GM19025 (cell line): Measurements from ENCODE around the gene CENPP.

ENCODE experiments used
- ATAC-seq: cut with Tn5 transposase; IDR thresholded peaks from one replicate; pipeline ENCODE4 v1.9.1; 2021; ENCODE audit warnings: mild to moderate bottlenecking, low read depth, moderate library complexity; ENCODE audit not compliant: unreplicated experiment

The CENPP gene

DNA sequence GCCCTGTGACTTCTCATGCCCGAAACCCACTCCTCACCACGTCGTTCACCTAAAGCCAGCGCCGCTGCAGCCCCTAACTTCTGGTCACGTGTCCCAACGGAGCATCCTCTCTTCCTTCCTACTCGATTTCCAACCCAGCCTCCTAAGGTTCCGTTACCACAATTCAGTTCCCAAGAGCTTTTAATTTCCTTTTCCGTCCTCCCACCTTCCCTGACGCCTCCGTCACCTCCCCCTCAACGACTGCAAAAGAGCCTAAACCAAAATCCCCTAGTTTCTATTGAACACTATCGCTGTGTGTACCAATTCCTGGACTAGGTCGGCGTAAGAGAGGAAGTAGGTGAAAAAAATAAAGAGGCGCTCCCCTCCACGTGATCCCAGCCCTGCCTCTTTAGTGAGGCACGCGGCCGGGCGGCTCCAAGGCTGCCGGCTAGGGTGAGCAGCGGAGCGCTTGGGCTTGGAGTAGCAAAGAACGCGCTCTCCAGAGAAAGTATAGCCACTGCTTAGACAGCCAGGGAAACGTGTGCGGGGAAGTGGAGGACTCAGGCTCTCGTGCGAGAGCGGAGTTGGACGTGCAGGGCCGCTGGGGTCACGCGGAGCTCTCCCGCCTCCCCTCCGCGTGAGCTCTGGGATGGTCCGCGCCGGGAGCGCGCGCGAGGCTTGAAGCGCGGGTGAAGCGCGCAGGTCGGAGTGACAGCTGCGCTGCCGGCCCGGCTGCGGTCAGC, at the start of gene CENPP, which contains the start of gene NOL8:
Gene CENPP, plus strand, starts transcription at position 685 of the 722 bp plus-strand sequence.
Gene NOL8, minus strand, starts transcription at position 82 of the 722 bp plus-strand sequence. CDS start 1,189 bp downstream, outside the sequence.
- peak; percentile 94 for ATAC-seq

DNA sequence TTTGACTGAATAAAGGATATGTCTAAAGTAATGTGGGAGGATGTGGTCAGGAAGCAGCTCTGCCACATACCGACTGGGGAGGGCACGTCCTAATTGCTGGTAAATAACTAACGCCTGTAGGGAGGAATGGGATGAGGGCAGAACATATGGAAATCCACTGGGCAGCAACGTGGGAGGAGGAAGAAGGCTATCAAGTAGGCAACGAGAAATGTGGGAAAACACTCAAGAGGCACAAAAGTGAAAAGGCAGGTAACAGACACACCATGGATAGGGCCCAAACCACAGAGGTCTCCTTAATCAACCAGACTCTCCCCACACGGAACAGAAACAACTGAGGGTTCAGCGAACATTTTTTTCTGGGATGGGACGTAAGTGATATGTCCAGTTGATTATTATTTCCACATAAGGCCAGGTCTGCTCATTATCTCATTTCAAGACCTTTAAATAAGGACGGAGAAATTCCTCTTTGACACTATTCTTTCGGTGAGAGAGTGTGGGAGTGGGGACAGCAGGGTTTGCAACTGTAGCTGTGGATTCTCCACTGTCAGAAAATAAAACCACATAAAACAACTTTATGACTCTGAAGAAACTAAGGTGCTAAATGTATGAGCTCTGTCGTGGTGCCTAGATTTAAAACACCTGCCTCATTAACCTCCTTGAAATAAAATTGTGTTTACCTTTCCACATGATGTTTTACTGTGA, 49.3 kb upstream of the CENPP start:
- ATAC-seq = no peak

DNA sequence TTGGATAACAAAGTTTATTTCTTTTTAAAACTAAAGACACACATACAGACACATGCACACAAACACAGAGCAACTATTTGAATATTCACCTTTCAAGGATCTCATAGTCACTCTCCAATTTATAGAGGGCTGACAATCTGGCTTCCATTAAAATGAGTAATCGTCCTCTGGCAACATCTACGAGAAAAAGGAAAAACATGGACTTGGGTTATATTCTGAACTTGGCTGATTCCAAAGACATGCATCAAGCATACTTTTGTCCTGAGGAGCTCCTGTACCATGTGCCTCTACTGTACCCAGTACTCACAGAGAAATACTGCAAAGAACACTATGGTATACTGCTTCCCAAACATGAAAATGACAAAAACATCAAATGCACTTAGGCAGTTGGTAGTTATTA, 47.6 kb upstream of the CENPP start:
- ATAC-seq = no peak

DNA sequence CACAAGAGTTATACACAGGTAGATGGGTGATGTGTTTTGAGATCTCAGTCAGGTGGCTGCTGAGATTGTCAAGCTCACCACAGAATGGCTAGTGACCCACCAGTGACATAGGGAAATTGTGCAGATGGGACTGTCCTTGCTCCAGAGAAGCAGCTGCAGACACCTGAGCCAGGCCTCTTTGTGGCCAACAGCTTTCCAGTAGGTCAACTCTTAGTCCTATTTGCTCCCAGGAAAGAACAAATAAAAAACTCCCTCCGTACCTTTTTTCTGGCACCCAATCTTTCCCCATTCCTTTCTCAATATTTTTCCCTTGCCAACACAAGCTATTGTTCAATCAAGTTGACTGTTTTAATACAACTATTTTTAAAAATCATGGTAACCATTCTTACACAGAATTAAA, 46.5 kb upstream of the CENPP start:
- ATAC-seq = no peak

DNA sequence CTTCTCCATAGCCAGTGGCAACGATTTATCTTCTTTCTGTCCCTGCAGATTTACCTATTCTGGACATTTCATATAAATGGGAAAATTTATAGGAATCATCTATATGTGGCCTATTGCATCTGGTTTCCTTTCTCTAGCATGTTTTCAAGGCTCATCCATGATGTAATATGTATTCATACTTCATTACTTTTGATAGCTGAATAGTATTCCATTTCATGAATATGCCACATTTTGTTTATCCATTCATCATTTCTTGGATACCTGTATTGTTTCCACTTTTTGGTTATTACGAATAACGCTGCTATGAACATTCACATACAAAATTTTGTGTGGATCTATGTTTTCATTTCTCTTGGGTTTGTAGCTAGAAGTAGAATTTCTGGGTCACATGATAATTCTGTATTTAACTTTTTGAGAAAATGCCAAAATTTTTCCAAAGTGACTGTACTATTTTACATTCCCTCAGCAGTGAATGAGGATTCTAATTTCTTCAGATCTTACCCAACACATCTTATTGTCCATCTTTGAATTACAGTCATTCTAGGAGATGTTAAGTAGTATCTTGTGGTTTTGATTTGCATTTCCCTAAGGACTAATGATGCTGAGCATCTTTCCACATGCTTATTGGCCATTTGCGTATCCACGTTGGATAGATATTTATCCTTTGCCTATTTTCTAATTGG, 35.9 kb upstream of the CENPP start:
- ATAC-seq = no peak

DNA sequence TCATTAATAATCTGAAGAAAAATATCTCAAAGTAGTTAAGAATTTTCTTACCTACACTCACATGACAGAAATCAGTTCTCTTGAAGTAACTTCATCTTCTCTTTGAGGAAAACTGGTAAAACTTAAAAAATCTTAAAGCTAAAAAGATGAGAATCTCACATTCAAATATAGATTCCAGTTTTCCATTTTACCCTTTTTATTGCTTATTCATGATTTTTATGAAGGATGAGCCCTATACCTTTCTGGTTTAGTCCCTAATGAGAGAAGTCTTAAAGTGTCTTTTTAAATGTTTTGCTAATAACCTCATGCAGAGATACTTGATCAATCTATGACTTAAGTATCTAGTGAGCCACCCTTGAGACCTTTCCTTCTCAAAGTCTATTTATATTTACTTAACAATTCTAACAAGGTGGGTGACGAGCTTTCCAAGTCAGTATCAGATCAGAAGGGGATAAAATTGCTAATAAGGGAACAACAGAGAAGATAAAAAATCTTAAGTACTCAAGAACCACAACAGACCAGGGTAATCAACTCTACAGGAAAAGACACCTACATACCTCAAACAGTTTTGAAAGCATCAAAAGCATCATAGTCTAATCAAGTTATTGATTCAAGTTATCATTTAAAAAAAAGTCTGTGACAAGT, 34.8 kb upstream of the CENPP start:
- ATAC-seq = no peak

DNA sequence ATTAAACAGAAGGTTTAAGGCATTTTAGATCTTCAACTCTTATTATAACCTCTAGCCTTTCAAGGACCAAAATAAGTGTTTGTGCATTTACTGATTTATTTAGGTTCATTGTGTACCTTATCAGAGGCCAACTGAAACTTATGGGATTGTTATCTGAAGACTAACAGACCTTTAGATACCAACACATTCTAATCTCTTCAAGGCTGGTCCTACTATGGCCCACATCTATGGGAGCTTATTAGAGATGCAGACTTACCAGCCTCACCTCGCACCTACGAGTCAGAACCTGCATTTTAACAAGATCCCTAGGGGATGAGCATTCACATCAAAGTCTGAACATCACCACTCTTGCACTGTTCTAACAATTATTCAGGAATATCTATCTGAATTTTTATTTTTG, 34.2 kb upstream of the CENPP start:
- no peak for ATAC-seq

DNA sequence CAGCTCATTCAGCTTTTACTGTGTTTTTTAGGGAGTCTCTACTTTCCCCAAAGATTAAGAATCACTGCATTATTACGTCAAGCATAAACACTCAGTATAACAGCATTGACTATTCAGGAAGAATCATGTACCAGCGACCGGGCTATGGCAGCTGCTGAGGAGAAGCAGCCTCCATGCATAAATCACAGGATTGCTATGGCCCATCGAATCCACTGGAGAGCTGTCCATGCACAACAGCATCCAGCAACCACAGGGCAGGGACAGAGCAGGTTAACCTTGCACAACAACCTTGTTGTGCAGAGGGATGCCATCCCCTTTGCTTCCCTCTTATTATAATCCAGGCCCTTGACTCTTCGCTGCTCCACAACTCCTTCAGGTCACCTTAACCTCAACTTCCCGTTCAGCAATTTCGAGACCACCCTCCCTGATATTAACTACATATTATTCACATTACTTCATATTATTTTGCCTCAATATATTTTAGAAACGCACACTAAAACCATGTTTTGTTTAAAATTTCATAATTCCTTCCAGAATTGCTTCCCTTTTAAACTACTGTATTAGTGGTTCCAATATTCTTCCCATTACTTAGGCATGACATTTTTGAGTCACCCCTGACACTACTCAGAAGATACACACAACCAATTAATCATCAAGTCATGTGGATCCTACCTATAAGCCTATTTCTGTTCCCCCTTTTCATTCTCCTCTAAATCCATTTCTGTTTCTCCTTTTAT, 33.2 kb upstream of the CENPP start:
- ATAC-seq = no peak

DNA sequence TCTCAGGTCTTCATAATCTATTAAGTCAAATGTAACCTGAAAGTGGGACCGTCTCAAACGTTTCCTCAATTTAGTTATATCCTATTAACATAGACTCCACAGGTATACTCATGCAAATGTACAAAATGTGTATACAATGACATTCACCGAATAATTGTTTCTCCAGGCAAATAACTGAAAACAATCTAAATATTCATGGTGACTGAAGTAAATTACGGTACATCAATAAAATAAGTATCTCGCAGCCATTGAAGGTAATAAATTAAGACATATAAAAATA, 32.7 kb upstream of the CENPP start:
- ATAC-seq = no peak

DNA sequence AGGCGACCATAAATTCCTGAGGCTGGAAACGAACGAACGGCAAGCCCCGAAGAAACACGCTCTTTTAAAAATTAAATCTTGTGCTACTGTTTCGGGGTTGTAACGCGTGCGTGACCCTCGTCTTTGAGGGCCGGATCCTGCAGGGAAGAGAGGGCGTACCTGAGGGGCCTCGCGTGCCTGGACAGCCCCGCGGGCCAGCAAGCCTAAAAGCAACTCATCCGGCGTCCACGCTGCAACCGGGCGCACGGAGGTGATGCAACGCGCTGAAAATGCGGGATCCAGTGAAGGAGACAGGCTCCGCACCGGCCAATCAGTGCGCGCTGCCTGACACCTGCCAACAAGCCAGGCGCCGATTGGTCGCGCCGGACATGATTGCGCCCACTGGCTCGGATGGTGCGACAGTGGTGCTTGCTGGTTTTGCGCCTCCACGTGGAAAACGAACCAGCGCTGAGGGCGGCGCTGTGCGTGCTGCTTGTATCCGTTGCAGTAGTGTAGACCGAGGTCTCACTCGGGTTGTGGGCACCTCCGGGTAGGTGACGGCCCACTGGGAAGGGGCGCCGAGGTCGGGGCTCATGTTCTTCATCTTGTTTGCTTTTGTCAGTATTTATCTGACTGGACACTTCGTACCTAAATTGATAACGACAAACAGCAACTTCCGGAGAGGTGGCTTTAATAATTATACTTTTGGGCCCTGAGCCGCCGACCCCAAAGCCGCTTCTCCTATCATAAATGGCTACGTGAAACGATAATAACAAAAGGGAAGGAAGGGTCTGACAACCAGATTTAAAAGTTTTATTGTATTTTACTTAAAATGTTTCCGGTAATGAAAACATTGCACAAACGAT, 32.1 kb upstream of the CENPP start, which contains the start of gene IARS1:
Gene IARS1, minus strand, starts transcription at position 246 of the 845 bp plus-strand sequence. CDS start 4,278 bp downstream, outside the sequence.
- peak; percentile 97 for ATAC-seq

DNA sequence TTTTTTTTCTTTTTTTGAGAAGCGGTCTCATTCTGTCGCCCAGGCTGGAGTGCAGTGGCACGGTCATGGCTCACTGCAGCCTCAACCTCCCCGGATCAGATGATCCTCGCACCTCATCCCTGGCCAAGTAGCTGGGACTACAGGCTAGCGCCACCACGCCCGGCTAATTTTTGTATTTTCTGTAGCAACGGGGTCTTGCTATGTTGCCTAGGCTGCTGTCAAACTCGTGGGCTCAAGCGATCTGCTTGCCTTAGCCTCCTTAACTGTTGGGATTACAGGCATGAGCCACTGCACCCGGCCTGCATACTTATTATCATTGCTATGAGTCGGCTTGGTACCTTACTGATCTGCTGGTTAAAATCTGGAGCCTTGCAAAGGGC, 31.5 kb upstream of the CENPP start:
- no peak for ATAC-seq

DNA sequence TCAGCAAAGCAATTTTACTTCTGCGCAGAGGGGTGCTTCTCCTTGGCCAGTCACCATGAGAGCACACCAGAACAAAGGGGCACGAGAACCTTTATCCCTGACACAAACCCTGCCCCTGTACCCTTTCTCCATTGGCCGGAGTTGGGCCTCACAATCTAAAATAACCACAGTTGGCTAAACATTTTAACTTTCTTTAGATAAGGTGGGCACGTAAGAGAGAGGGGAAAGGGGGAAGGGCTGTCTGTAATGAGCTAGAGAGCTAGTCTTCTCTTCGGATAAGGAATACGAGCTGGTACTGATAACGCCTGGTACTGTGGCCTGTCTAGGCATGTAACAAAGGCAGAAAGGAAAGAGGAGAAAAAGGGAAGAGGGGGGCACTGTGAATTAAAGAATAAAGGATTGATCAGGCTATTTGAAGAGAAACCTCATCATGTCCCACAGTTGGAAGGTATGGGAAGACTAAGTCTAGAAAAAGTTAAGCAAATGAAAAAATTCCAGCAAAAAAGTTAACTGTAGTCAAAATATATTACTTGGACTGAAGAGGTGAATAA, 30.4 kb upstream of the CENPP start:
- ATAC-seq = no peak

DNA sequence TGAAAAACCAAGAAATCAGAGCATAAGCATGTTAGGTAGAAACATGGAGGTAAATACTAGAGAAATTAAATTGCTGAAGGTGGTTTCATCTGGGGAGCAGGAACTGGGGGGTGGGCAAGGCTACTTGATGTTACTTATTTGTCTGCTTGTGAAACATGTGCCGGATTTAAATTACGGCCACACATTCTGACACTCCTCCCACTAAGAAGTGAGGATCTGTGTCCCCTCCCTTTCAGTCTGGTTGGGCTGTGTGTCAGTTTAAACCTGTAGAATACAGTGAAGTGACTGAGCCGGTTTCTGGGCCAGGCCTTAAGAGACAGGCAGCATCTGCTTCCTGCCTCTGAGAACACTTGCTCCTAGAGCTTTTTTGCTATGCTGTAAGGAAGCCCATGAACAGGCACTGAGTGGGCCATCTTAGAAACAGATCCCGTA, 29.9 kb upstream of the CENPP start:
- ATAC-seq = no peak

DNA sequence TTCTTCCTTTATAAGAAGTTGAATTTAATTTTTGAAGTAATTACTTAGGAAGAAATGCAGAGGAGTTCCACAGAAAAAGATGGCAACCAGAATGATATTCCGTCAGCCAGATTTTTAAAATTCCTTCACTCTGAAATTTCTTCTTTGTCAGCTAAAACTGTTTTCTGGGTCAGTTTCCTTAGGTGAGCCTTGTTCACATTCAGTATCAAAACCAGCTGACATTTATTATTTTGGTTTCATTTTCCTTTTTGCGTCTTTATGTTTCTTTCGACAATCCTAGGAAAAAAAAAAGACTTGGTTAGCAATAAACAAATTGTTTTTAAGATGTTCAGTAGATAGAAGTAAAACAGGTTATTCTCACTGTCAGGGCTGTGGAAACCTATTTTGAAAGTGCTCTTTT, 28.1 kb upstream of the CENPP start:
- ATAC-seq = no peak

DNA sequence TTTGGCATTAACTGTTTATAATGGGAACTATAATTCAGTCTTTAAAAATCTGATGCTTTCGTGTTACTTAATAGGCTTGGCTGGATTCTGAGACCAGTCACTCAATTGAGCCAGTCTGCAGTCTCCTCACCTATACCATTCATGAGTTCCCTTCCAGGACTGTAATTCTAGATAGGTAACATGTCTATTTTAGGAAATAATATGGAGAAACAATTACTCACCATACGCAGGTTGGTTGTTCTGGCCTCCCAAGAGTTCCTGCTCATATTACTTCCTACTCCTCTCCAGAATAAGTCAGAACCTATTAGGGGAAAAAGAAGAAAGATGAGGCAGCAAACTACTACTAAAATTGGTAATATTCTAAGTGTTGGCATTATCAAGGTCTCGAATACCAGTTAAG, 27.7 kb upstream of the CENPP start:
- ATAC-seq = no peak

DNA sequence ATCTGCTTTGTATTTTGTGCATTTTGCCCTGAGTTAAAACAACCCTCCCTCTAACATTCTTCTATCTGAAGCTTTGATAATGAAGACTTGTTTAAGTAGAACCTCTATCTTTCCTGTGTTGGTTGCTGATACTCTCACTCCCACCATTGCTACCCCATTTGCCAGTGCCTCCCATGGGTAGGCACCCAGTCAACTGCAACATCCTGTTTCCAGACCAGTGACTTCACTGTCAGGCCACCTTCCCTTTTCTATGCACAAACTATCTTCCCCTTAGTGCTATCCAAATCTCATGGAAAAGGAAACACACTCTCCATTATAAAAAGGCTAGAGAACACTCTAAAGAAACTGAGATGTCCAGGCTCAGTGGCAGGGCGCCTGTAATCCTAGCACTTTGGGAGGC, 26.6 kb upstream of the CENPP start:
- no peak for ATAC-seq

DNA sequence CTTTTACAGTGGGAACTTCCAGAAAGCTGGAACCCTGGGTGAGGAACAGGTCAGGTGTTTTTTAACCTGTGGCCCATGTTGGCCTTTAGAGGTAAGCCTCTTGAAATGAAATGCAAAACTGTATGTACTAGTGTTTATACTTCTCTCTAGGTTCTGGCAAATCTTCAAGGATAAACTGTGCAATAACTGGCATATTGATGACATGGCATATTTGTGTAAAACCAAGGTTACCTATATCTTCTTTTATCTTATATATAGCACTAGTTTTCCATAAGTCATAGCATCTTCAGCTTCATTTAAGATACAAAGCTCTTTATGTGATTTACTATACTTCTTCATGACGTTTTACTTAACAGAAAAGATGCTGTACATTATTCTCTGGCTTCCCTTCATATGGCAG, 24.8 kb upstream of the CENPP start:
- ATAC-seq = no peak

DNA sequence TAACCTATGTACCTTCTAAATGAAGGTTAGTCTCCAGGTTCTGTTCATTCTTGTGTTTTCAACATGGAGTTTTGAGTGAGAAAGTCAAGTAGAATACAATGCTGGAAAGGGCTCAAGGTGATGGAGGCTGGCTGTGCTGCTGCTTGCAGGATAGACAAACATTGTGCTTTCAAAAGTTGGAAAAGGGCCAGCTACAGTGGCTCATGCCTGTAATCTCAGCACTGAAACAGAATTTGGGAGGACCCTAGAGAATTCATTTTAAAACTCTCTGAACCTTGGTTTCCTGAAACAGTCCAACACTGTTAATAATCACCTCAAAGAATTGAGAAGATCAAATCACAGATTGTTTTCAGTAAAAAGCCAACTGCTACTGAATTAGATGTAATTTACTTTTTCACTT, 16.9 kb upstream of the CENPP start:
- no peak for ATAC-seq

DNA sequence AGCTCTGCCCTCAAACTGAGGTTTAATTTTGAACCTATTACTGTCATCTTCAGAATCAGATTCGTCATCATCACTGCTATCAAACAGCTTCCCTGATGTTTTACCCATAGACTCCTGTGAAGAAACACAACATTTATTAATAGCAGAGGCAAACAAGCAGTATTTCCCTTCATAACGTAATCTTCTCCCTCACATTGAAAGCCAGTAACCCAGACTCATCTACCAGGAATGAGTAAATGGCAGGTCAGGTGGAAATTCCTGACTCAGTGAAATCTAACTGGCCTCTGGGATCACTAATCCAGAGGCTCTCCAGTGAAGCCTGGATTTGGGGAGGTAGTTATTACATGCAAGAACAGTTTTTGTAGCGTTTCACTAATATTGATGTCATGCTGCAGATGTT, 15.2 kb upstream of the CENPP start:
- ATAC-seq = no peak
